PC-3 (cell line): ENCODE measurements around the gene MYMK. TPM values are rescaled to one million over a fixed set of nuclear protein-coding genes. Genes with fewer than 3 reads are reported as not detected.

ENCODE experiments used
- ATAC-seq: fragments of 200-7000 bp; cut with Tn5 transposase; 2 replicates; pipeline ENCODE4 v1.9.1; 2020; ENCODE audit warnings: mild to moderate bottlenecking, moderate library complexity
- BruUV-seq: library from RNA; stranded (reverse); fragments of 400-500 nt; replicated peaks from 2 replicates; lab custom pipeline; 2021; lab: Mats Ljungman, UMichigan
- CTCF ChIA-PET: fragments of 300-600 bp; sonication (Branson Sonifier 250); formaldehyde crosslinking; loops from one replicate; lab custom pipeline; 2022; ENCODE audit warnings: antibody characterized with exemption; lab: Charles Lee
- POLR2A ChIA-PET: fragments of 300-600 bp; sonication (Branson Sonifier 250); formaldehyde crosslinking; loops from one replicate; lab custom pipeline; 2022; ENCODE audit warnings: antibody characterized with exemption; ENCODE audit not compliant: unreplicated experiment; lab: Charles Lee
- DNase-seq: peaks from one replicate; pipeline ENCODE4 v3.0.0-alpha.2; 2015
- H2AFZ ChIP-seq: fragments of 300-600 bp; sonication (generic); 2 replicates; pipeline ENCODE4 v1.6.0; 2016; ENCODE audit warnings: antibody characterized with exemption, low read length
- H3F3A ChIP-seq: fragments of 300-600 bp; sonication (generic); one replicate; pipeline ENCODE4 v1.6.0; 2017; ENCODE audit warnings: antibody characterized with exemption, low read length, control low read depth, mild to moderate bottlenecking; ENCODE audit not compliant: unreplicated experiment
- H3K27ac ChIP-seq: fragments of 300-600 bp; sonication (generic); 2 replicates; pipeline ENCODE4 v1.5.1; 2016; ENCODE audit warnings: mild to moderate bottlenecking, low read length
- H3K27me3 ChIP-seq: fragments of 300-600 bp; sonication (generic); 2 replicates; pipeline ENCODE4 v1.6.1; 2016; ENCODE audit warnings: low read length, mixed read lengths
- H3K36me3 ChIP-seq: fragments of 300-600 bp; sonication (generic); 2 replicates; pipeline ENCODE4 v1.6.1; 2016; ENCODE audit warnings: low read depth, mixed run types, low read length, mixed read lengths
- H3K4me1 ChIP-seq: fragments of 300-600 bp; sonication (generic); 2 replicates; pipeline ENCODE4 v1.5.1; 2016; ENCODE audit warnings: low read length; ENCODE audit not compliant: insufficient read depth
- H3K4me2 ChIP-seq: fragments of 300-600 bp; sonication (generic); 2 replicates; pipeline ENCODE4 v1.6.0; 2016; ENCODE audit warnings: low read length
- H3K4me3 ChIP-seq: fragments of 300-600 bp; sonication (generic); 2 replicates; pipeline ENCODE4 v1.5.1; 2016; ENCODE audit warnings: mild to moderate bottlenecking, low read length, mixed read lengths
- H3K79me2 ChIP-seq: fragments of 300-600 bp; sonication (generic); 2 replicates; pipeline ENCODE4 v1.6.1; 2017; ENCODE audit warnings: low read length, mixed read lengths
- H3K9ac ChIP-seq: fragments of 300-600 bp; sonication (generic); 2 replicates; pipeline ENCODE4 v1.6.0; 2016; ENCODE audit warnings: mild to moderate bottlenecking, low read length
- H3K9me2 ChIP-seq: fragments of 300-600 bp; sonication (generic); replicated peaks from 2 replicates; pipeline ENCODE4 v1.6.1; 2016; ENCODE audit warnings: mixed run types, low read length, mixed read lengths
- H3K9me3 ChIP-seq: fragments of 300-600 bp; sonication (generic); 2 replicates; pipeline ENCODE4 v1.6.1; 2016; ENCODE audit warnings: low read length, mixed read lengths
- H4K20me1 ChIP-seq: fragments of 300-600 bp; sonication (generic); 2 replicates; pipeline ENCODE4 v1.6.1; 2016; ENCODE audit warnings: low read length, mixed read lengths
- EZH2 ChIP-seq: fragments of 300-600 bp; sonication (generic); IDR thresholded peaks from one replicate; pipeline ENCODE4 v1.6.1; 2017; ENCODE audit warnings: antibody characterized with exemption, mild to moderate bottlenecking, low read length; ENCODE audit not compliant: unreplicated experiment
- EZH2phosphoT487 ChIP-seq: fragments of 300-600 bp; sonication (generic); IDR thresholded peaks from 2 replicates; pipeline ENCODE4 v1.6.1; 2018; ENCODE audit warnings: mild to moderate bottlenecking, antibody characterized with exemption, low read length, borderline replicate concordance
- intact Hi-C: fragments of 100-400 bp; cut with micrococcal nuclease; formaldehyde crosslinking; loops from 2 replicates; pipeline ENCODE4 v1.9.0; 2023
- total RNA-seq: library from RNA; depleted of rRNA; stranded (reverse); fragments of >200 nt; gene quantifications from 2 replicates; pipeline ENCODE4 v1.2.3, GENCODE V29; 2014
- TF ChIP-seq, protein P1 (sequence below): fragments of 300-600 bp; sonication (generic); conservative IDR thresholded peaks from 2 replicates; pipeline ENCODE4 v1.5.1; 2017; ENCODE audit warnings: antibody characterized with exemption, low read depth, mild to moderate bottlenecking, low read length

The MYMK gene
- total RNA-seq, 1 experiment from 2014 or later = not detected

DNA sequence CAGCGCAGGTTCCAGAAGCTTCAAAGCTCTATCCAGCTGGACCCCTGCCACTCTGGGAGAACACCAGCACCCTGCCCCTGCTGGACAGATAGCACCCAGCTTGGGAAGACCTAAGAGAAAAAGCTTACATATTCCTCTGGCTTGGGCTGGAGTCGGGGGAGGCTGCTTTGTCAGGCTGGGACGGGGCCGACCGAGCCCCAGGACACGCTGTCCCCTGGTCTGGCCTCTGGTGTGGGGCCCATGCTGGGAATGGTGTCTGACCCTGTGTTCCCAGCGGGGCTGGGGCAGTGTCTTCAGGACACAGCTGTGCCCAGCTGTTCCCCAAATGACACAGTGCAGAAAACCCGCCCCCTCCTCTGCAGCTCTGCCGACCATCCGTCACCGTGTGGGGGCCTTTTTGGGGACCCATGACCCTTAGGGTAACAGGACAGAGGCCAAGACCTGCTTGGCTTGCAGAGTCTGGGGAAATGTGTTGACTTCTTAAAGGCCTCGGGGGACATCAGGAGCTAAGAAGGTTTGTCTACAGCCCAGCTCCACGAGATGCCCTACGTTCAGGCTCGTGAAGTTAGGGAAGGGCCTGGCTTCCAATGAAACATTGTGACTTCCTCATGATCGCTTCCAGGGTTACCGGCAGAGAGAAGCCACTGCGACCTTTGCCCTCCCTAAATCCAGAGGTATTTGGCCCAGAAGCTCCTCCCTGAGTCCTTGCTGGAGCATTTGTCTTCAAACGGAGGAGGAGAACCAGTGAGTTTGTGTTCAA, 25.4 kb downstream of the MYMK start:
- POLR2A ChIA-PET = no interaction called here
- no TSS peak for BruUV-seq

DNA sequence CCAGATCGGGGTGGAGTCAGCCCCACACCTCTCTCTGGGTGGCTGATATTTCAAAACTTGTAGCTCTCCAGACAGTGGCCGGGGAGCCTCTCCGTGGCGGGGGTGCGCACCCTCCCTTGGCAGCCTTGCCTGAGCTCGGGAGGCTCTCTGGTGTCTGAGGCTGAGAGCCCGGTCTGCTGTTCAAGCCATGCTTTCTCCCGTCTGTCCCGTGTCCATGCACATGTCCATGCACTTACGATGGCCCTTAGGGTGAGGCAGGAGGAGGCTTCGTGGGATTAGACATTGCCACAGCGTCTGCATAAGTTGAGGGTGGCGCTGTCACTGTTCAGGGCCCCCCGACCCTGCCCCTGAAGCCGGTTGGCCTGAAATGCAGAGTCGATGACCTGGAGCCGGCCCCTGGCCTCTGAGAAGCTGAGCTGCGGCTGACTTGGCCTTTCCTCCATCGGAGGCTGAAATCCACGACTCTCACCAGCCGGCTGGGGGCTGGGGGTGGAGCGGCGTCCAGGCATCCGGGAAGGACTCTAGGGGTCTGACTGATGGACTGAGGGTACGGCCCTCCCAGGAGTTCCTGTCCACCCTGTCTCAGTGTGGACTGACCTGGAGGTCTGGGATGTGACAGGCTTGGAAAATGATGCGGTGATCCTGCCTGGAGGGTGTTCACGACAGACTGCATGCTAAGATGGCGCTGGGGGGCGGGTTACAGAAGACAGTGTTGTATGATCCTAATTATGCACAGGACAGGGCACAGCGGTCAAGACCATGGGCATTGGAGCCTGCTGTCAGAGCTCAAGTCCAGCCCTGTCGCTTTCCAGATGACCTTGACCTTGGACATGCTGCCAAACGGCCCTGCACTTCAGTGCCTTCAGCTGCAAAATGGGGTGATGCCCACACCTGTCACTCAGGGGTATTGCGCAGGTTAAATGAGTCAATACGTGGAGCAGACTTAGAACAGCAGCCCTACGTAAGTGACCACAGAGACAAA, 27.6 kb downstream of the MYMK start:
- no peak overlapping the region for H2AFZ ChIP-seq
- CTCF ChIA-PET = no interaction called here

More for the DNA sequence above, 25.4 kb downstream of the MYMK start:
- Histone ChIP-seq H3K4me3 (no peak overlapping the region), H4K20me1 (no peaks in the 10 kb centered on the region), H2AFZ (no peak overlapping the region), H3F3A (no peaks in the 10 kb centered on the region), H3K27ac (no peak overlapping the region), H3K9me2 (no peaks in the 10 kb centered on the region), H3K4me1 (no peaks in the 10 kb centered on the region), H3K4me2 (no peak overlapping the region), H3K36me3 (no peaks in the 10 kb centered on the region), H3K9ac (no peak overlapping the region), H3K79me2 (no peaks in the 10 kb centered on the region), H3K9me3 (0 out of 2 replicates have a peak, but pooled peaks cover 6% of the 10 kb centered on the region), H3K27me3 (no peaks in the 10 kb centered on the region)
- no peak for ATAC-seq
- no peak for DNase-seq
- CTCF ChIA-PET = no interaction called here
- TF ChIP-seq EZH2phosphoT487 = no peak
- TF ChIP-seq EZH2 = no peak
- TF ChIP-seq, protein P1, sequence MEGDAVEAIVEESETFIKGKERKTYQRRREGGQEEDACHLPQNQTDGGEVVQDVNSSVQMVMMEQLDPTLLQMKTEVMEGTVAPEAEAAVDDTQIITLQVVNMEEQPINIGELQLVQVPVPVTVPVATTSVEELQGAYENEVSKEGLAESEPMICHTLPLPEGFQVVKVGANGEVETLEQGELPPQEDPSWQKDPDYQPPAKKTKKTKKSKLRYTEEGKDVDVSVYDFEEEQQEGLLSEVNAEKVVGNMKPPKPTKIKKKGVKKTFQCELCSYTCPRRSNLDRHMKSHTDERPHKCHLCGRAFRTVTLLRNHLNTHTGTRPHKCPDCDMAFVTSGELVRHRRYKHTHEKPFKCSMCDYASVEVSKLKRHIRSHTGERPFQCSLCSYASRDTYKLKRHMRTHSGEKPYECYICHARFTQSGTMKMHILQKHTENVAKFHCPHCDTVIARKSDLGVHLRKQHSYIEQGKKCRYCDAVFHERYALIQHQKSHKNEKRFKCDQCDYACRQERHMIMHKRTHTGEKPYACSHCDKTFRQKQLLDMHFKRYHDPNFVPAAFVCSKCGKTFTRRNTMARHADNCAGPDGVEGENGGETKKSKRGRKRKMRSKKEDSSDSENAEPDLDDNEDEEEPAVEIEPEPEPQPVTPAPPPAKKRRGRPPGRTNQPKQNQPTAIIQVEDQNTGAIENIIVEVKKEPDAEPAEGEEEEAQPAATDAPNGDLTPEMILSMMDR = no peak
- intact Hi-C loops = no loop called here

More for the DNA sequence above, 27.6 kb downstream of the MYMK start:
- POLR2A ChIA-PET = no interaction called here
- Histone ChIP-seq H3K9me3 (0 out of 2 replicates have a peak, but pooled peaks cover 6% of the 10 kb centered on the region), H3K4me2 (no peak overlapping the region), H3K4me3 (no peak overlapping the region), H3K4me1 (no peaks in the 10 kb centered on the region), H3K27ac (no peak overlapping the region), H3K27me3 (no peaks in the 10 kb centered on the region), H3K9ac (no peak overlapping the region), H4K20me1 (no peaks in the 10 kb centered on the region), H3F3A (no peaks in the 10 kb centered on the region), H3K79me2 (no peaks in the 10 kb centered on the region), H3K9me2 (no peaks in the 10 kb centered on the region), H3K36me3 (no peaks in the 10 kb centered on the region)
- intact Hi-C loops = no loop called here
- no TSS peak for BruUV-seq
- ATAC-seq (no peak), DNase-seq (no peak)
- TF ChIP-seq, protein P1 = no peak
- TF ChIP-seq EZH2phosphoT487 = no peak
- TF ChIP-seq EZH2 = no peak
